ENCODE measurements around the gene SPATA6L. TPM values are rescaled to one million over a fixed set of nuclear protein-coding genes. Genes with fewer than 3 reads are reported as not detected.

The SPATA6L gene
- total and polyA plus RNA-seq, 2 of the 4 experiments (the other 2 are of a cell fraction): 0.18 to 0.84 TPM

GRCh38 chr9:4573176-4573575, 93.1 kb downstream of the SPATA6L start:
- no peak overlapping the region for H3K18ac ChIP-seq (ENCODE audit: low read depth, low read length)
- intact Hi-C loops (cut with micrococcal nuclease): loop anchor here (10.0 kb wide), 1 partner anchor 62 kb away; no protein-coding TSS in a partner anchor
- dilution Hi-C loops (cut with HindIII; ENCODE audit: low sequenced_read_pairs, unreplicated experiment): no loop called here
- ChIA-PET CTCF (no interaction called here), POLR2A (ENCODE audit: unreplicated experiment) (no interaction called here)
- H3K14ac ChIP-seq (replicated peaks; ENCODE audit: low read depth, low read length): no peak overlapping the region
- no peak for TF ChIP-seq MXI1 (IDR thresholded peaks at IDR 0.05; ENCODE audit: borderline replicate concordance, low read depth, low read length)
- TF ChIP-seq MAZ (IDR thresholded peaks at IDR 0.05; ENCODE audit: borderline replicate concordance, low read depth, low read length): no peak
- no peak for TF ChIP-seq RCOR1 (IDR thresholded peaks at IDR 0.05; ENCODE audit: insufficient replicate concordance, low read length)
- TF ChIP-seq SMC3 (IDR thresholded peaks at IDR 0.05; ENCODE audit: low read depth, low read length): no peak
- TF ChIP-seq CEBPB (IDR thresholded peaks at IDR 0.05; ENCODE audit: low read depth, low read length): no peak
- TF ChIP-seq NFE2L2 (IDR thresholded peaks at IDR 0.05; ENCODE audit: low read depth, low read length): no peak
- no peak for TF ChIP-seq POLR2A (IDR thresholded peaks at IDR 0.05; ENCODE audit: low read depth, low read length)
- TF ChIP-seq FOS (IDR thresholded peaks at IDR 0.05; ENCODE audit: low read depth, low read length): no peak
- TF ChIP-seq CTCF (conservative IDR thresholded peaks at IDR 0.05; ENCODE audit: low read depth, low read length): no peak
- TF ChIP-seq RAD21 (IDR thresholded peaks at IDR 0.05; ENCODE audit: low read length): no peak
- no peak for TF ChIP-seq MAFK (IDR thresholded peaks at IDR 0.05; ENCODE audit: low read depth, low read length)
- no peak for TF ChIP-seq CHD1 (IDR thresholded peaks at IDR 0.05; ENCODE audit: low read depth, low read length)
- no peak for TF ChIP-seq ELK1 (IDR thresholded peaks at IDR 0.05; ENCODE audit: borderline replicate concordance, low read depth, low read length)
- H2BK15ac ChIP-seq (ENCODE audit: low read depth, low read length): no peak overlapping the region
- H3K56ac ChIP-seq (ENCODE audit: extremely low read depth, insufficient read depth, low read length): no peak overlapping the region
- H3K9me3 ChIP-seq (ENCODE audit: control insufficient read depth, insufficient read depth, low read length): no peaks in the 10 kb centered on the region
- no peak overlapping the region for H3K23ac ChIP-seq (ENCODE audit: low read depth, low read length)
- peaks cover 3% of the 10 kb centered on the region; the same call in 1 of the 2 replicates for H3K27me3 ChIP-seq (ENCODE audit: control insufficient read depth, insufficient read depth, low read length)
- DNase-seq (no peak), ATAC-seq (ENCODE audit: low read depth) (no peak)
- H4K91ac ChIP-seq (ENCODE audit: insufficient read depth, low read depth, low read length): no peak overlapping the region
- H4K8ac ChIP-seq (ENCODE audit: low read depth in 2 of 2, low read length in 2 of 2): no peak overlapping the region
- no peak overlapping the region for H3K4me2 ChIP-seq (ENCODE audit: low read depth, low read length)
- no CpG with 5 or more reads among the region's 4 CpGs for WGBS, 2 experiments (ENCODE audit: extremely low coverage in 2 of 2, insufficient read length in 1 of 2)
- no peak overlapping the region for H2BK120ac ChIP-seq (ENCODE audit: low read depth, low read length)
- H4K5ac ChIP-seq (ENCODE audit: low read depth, low read length): no peak overlapping the region
- H3K36me3 ChIP-seq (ENCODE audit: control insufficient read depth, insufficient read depth, low read length): peaks cover 2% of the 10 kb centered on the region
- no peaks in the 10 kb centered on the region for H3K4me1 ChIP-seq (ENCODE audit: control insufficient read depth, insufficient read depth, low read length)
- no peaks in the 10 kb centered on the region for H3K79me1 ChIP-seq (ENCODE audit: low read depth in 1 of 2, low read length in 2 of 2)
- no peaks in the 10 kb centered on the region for H4K20me1 ChIP-seq (ENCODE audit: insufficient read depth, low read length)
- no TSS peak for BruUV-seq (replicated peaks)
- no peak overlapping the region for H3K4ac ChIP-seq (ENCODE audit: low read depth, low read length)
- no peak overlapping the region for H2BK20ac ChIP-seq (ENCODE audit: low read depth, low read length)
- no peak overlapping the region for H2AFZ ChIP-seq (replicated peaks; ENCODE audit: low read length, poor library complexity)
- H3K4me3 ChIP-seq (ENCODE audit: insufficient read depth, low read depth, low read length): no peak overlapping the region
- H3K27ac ChIP-seq (ENCODE audit: insufficient read depth, low read length): no peak overlapping the region
- in situ Hi-C loops (cut with MboI; ENCODE audit: low sequenced_read_pairs): no loop called here
- no peak overlapping the region for H2BK5ac ChIP-seq (ENCODE audit: low read depth, low read length, poor library complexity, severe bottlenecking)
- no peak overlapping the region for H3K9ac ChIP-seq (ENCODE audit: low read depth, low read length)
- H2AK9ac ChIP-seq (replicated peaks; ENCODE audit: low read depth, low read length, poor library complexity): no peak overlapping the region
- H2AK5ac ChIP-seq (ENCODE audit: low read depth, low read length): no peak overlapping the region
- no peaks in the 10 kb centered on the region for H3K9me1 ChIP-seq (ENCODE audit: insufficient read depth, low read length)
